Measurements from ENCODE around the gene ZDHHC17.

DNA sequence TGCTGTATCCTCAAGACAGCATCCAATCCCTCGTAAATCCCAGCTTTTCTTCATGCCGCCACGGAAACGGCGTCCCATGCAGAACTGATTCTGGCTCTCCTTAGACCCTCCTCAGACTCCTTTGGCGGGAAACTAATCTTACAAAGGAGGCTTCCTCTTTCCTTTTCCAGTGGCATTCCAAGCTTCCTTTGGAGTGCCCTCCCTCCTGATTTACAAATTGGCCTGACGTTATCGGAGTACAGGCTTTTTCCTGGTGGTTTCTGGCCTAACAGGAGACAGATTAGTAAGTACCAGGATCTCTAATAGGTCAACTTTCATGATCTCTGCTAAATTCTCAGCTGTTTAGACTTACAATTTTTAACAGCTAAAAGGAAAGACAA lies 1.3 kb upstream of the ZDHHC17 start:
- TF ChIP-seq EZH2phosphoT487 (IDR thresholded peaks at IDR 0.05; ENCODE audit: insufficient read depth, low read depth) (no peak), EZH2 (IDR thresholded peaks at IDR 0.05; ENCODE audit: insufficient read depth, poor library complexity, severe bottlenecking) (no peak)
